Activated T-helper 1 cell treated with Interleukin-2 at 50 U/mL for 16 hours (primary cell): ENCODE results near the gene UBR3.

Source experiments
- DNase-seq: peaks from one replicate; pipeline ENCODE4 v3.0.0-alpha.2; 2020; ENCODE audit warnings: low read depth

Gene UBR3

DNA sequence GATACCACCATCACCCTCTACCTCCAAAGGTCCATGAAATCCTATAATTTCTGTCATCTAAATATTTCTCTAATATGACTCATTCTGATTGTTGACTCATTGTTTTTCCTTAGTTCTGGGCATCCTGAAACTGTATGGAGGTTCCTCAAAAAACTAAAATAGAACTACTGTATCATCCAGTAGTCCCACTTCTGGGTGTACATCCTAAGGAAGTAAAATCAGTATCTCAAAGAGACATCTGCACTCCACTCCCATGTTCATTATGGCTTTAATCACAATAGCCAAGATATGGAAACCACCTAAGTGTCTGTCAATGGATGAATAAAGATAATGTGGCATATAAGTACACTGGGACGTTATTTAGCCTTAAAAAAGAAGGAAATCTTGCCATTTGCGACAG is 224.9 kb downstream of the UBR3 start:
- DNase-seq = no peak

DNA sequence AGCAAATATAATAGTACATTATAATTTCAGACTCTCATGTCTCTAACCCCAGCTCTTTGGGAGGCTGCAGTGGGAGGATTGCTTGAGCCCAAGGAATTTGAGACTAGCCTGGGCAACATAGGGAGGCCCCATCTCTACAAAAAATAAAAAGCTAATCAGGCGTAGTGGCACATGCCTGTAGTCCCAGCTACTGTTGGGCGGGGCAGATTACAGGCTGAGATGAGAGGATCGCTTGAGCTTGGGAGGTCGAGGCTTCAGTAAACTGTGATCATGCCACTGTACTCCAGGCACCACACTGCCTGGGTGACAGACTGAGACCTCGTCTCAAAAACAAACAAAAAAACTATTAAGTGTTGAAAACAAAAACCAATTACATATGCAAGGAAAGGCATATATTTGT is 227.7 kb downstream of the UBR3 start:
- no peak for DNase-seq

DNA sequence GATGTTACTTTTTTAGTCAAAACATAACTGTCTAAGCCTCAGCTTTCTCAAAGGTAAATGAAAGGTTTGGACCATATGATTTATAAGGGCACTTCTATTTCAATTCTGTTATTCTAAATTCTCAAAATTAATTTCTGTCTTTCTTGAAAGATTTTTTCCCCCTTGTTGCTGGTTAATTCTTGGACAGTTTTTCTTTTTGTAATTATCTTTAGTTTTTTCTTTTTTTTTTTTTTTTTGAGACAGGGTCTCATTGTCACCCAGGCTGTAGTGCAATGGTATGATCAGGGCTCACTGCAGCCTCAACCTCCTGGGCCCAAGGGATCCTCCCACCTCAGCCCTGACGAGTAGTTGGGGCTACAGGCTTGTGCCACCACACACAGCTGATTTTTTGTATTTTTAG is 229.6 kb downstream of the UBR3 start:
- no peak for DNase-seq

DNA sequence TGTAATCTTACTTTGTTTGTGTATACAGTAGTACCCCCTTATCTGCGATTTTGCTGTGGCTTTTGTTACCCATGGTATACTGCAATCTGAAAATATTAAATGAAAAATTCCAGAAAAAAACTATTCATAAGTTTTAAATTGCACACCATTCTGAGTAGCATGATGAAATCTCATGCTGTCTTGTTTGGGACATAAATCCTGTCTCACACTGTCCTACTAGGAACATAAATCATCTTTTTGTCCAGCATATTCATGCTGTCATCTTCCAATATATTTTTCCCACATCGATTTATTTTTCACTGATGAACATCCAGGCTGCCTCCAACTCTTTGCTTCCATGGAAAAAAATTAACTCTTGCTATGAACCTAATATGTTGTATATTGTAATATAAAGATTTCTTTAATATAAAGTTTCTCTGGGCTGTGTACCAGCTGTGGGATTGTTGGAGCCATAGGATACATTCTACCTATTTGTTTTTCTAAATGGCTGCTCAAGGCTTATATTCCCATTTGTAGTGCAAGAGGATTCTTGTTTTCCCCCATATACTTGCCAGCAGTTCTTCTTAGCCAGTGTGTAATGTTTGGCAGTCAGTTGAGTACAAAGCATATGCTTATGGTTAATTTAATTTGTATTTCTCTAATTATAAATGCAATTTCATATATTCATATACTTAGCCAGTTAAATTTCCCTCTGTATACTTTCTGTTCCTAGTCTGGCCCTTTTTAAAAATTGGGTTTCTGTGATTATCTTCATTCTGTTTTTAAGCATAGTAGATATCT is 236.4 kb downstream of the UBR3 start:
- no peak for DNase-seq

- DNase-seq = no peak
Observed at GRCh38 chr2:170070778-170071177, 243.5 kb downstream of the UBR3 start.

GRCh38 chr2:170073288-170073687 is 246.0 kb downstream of the UBR3 start:
- DNase-seq = no peak

GRCh38 chr2:170076189-170076588 is 248.9 kb downstream of the UBR3 start:
- DNase-seq = no peak

GRCh38 chr2:170077830-170078569 is 250.7 kb downstream of the UBR3 start:
- no peak for DNase-seq

GRCh38 chr2:170084820-170085491 is 257.7 kb downstream of the UBR3 start:
- no peak for DNase-seq

DNA sequence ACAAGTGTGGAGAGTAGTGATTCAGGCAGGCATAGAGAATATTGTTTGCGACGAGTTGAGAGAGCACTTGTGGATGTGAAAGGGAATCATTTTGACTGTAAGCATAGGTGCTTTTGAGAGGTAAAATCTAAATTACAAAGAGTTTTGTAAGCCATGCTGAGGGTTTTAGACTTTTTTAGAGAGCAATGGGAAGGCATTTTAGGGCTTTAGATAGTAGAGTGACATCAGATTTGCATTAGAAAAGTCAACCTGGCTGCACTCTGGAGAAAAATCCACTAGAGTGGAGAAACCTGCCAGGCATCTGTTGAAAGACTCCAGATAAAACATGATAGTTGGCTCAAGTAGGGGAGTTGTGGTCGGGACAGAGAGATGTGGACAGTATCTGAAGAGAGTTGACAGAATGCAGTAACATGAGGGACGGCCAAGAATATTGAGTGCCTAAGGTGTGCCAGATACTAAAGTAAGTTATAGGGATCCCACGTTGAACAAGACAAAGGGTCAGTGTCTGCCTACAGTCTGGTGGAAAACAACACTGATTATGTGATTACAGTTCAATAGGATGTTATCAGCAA is 258.9 kb downstream of the UBR3 start:
- no peak for DNase-seq

DNA sequence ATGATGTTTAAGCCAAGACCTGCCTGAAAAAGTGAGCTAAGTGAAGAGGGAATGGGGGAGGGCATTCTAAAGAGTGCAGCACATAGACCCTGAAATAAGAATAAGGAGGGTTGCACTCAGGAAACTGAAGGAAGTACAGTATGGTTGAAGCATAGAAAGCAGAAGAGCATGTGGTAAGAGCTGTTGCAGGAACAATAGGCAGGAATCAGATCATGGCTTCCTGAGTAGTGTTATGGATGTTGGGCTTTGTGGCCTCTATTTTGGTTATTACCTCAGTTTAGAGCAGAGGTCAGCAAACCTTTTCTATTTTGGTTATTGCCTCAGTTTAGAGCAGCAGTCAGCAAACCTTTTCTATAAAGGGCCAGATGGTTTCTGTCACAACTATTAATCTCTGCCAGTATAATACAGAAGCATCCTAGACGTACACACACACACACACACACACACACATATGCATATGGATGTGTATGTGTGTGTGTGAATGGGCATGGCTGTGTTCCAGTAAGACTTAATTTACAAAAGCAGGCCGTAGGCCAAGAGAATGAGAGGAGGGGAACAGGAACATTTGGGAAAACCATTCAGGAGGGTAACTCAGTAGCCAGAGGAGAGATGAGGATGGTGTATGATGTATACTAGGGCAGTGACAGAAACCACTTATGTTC is 259.6 kb downstream of the UBR3 start:
- DNase-seq = no peak

DNA sequence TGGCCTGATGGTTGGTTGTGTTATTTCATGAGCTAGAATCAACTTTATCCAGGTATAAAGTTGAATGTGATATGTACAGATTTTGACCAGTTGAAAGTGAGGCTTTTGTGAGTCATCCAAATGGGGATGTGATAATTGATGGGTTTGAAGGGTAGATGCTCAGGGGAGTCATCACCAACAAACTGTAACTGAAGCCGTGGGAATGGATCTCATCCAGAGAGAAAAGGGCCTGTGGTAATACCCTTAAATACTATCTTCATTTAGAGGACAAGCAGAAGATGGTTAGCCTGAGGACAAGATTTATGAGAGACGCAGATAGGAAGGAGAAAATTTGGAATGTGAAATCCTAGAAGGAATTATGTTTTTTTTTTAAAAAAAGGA is 260.1 kb downstream of the UBR3 start:
- no peak for DNase-seq

DNA sequence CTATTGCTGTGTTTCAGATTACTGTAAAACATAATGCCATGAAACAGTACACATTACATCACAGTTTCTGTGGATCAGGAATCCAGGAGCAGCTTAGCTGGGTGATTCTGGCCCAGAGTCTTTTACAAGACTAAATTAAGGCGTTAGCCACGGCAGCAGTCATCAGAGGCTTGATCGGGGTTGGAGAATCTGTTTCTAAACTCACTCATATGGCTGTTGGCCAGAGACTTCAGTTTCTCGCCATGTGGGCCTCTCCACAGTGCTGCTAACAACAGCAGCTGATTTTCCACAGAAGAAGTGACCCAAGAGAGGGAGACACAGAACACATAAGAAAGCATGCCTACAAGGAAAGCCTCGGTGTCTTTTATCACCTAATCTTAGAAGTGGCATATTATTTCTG is 261.5 kb downstream of the UBR3 start:
- DNase-seq = no peak

- DNase-seq = no peak
Observed at GRCh38 chr2:170090229-170090628, 263.0 kb downstream of the UBR3 start.

GRCh38 chr2:170091436-170091835 is 264.2 kb downstream of the UBR3 start:
- no peak for DNase-seq

DNA sequence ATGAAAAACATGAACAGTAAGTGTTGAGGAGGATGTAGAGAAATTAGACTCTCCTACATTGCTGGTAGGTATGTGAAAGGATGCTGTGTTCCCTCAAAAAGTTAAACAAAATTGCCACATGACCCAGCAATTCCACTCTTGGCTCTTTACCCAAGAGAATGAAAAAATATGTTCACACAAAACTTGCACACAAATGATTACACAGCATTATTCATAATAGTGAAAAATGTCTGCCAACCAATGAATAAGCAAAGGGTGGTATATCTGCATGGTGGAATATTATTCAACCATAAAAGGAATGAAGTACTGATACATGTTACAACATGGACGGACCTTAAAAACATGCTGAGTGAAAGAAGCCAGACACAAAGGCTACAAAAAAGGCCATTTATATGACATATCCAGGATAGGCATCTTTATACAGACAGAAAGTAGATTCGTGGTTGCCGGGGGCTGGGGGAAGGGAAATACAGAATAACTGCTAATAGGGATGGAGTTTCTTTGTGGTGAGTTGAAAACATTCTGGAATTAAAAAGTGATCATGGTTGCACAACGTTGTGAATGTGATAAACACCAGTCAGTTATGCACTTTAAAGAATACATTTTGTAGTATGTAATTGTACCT is 265.3 kb downstream of the UBR3 start:
- no peak for DNase-seq

GRCh38 chr2:170095380-170095779 is 268.1 kb downstream of the UBR3 start:
- DNase-seq = no peak

GRCh38 chr2:170098626-170099312 is 271.5 kb downstream of the UBR3 start:
- DNase-seq = no peak

DNA sequence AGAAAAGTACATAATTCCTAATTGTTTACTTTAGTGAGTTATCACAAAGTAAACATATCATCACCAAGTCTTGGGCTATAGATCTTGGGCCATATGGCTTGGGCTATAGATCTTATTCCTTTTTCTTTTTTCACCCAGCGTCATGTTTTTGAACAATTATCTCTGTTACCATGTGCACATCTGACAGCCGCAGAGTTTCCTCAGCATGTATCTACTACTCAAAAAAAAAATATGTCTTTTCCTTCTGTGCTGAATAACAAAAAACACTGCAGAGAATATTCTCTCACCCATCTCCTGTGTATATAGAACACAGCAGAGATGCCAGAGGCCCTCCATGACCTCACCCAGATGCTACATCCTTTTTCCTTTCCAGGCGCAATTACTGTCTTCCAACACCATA is 274.5 kb downstream of the UBR3 start:
- no peak for DNase-seq

DNA sequence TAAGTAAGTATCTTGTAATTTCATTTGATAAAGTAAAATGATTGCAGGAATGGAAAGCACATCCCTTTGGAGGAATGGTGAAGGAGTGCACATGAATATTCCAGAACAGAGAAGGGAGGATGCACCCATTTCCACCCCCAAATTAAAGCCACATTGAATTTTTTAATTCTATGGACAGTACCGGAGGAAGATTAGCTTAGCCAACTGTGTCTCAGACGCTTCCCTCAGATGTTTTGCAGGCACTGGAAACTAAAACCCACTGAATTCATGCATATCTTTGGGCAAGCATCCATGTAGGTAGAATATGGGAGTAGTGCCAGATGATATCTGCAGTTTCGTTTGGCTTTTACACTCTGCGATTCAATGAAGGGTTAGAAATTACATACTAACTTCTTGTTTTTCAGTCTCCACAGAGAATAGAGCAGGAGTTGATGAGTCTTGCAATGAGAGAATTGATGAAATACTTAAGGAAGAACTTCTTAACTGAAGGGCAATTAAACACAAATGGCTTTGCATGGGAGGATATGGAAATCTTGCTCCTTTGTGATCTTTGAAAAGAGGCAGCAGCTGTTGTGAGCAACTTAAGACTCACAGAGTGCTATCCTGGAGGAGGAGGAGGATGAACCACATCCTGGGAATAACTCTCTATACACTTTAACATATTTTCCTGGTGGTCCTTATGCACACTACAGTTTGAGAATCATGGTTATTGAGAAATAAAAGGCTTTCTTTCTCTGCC is 279.0 kb downstream of the UBR3 start:
- DNase-seq = no peak
